D721Med (cell line): Measurements from ENCODE around the gene FDXR.
A peak's percentile ranks its signal among the peaks of the same experiment; 100 is the strongest.

Experiments
- DNase-seq: peaks from one replicate; pipeline ENCODE4 v3.0.0; 2011; ENCODE audit warnings: low spot score; ENCODE audit not compliant: insufficient read length
- FAIRE-seq: peaks from 2 replicates; lab custom pipeline; 2011; peaks lifted over from hg19 to GRCh38; lab: Jason Lieb, UNC
- TF ChIP-seq, protein P1 (sequence below): IDR thresholded peaks from 2 replicates; pipeline ENCODE4 v1.5.1; 2012; ENCODE audit warnings: mild to moderate bottlenecking, control low read depth; ENCODE audit not compliant: insufficient read depth; ENCODE audit errors: missing control alignments

Gene FDXR

DNA sequence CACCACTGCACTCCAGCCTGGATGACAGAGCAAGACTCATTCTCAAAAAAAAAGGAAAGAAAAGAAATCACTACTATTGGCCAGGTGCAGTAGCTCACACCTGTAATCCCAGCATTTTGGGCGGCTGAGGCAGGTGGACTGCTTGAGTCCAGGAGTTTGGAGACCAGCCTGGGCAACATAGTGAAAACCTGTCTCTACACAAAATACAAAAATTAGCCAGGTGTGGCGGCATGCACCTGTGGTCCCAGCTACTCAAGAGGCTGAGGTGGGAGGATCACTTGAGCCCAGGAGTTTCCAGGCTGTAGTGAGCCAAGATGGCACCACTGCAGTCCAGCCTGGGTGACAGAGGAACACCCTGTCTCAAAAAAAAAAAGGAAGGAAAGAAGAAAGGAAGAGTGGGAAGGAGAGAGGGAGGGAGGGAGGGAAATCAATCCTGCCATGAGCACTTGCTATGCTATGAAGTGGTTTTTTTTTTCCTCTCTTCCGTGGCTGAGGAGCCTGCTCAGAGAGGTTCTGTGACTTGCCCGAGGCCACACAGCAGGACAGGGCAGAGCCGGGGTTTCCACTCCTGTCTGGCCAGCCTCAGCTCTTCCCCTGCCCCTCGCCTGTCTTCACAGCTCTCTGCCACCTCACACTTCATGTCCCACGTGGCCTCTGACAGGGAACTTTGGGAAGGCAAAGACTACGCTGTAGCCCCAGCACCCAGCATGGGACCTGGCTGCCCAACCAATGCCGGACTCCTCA is 24.0 kb downstream of the FDXR start:
- DNase-seq: no peak
- TF ChIP-seq, protein P1, sequence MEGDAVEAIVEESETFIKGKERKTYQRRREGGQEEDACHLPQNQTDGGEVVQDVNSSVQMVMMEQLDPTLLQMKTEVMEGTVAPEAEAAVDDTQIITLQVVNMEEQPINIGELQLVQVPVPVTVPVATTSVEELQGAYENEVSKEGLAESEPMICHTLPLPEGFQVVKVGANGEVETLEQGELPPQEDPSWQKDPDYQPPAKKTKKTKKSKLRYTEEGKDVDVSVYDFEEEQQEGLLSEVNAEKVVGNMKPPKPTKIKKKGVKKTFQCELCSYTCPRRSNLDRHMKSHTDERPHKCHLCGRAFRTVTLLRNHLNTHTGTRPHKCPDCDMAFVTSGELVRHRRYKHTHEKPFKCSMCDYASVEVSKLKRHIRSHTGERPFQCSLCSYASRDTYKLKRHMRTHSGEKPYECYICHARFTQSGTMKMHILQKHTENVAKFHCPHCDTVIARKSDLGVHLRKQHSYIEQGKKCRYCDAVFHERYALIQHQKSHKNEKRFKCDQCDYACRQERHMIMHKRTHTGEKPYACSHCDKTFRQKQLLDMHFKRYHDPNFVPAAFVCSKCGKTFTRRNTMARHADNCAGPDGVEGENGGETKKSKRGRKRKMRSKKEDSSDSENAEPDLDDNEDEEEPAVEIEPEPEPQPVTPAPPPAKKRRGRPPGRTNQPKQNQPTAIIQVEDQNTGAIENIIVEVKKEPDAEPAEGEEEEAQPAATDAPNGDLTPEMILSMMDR: no peak
- no peak for FAIRE-seq

DNA sequence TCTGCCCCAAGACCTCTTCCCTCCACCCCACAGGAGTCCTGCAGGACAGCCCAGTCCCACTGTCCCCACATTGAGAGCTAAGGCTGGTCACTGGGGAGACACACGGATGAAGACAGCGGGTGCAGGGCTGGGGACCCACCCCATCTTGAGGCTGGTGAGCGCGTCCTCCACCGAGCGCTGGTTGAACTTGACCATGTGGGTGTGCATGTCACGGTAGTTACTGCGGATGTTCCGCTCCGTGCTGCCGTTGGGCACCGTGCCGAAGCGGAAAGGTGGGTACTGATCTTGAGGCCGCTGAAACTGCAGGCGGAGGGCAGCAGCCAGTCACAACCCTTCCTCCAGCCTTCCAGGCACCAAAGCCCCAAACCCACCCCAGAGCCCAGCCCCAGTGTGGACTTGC is 26.2 kb downstream of the FDXR start:
- DNase-seq (no peak), FAIRE-seq (no peak)
- TF ChIP-seq, protein P1: no peak

DNA sequence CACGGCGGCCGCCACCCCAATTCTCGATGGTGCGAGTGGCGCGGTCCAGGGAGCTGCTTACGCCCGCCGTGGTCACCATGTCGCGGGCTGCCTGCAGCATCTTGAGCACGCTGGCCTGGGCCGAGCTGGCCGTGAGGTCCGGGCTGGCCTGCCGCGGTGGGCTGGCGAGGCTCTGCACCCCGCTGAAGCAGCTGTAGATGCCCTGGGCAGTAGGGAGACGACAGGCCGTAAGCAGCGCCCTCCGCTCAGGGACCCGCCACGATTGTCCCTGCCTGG is 29.5 kb downstream of the FDXR start:
- TF ChIP-seq, protein P1: no peak

DNA sequence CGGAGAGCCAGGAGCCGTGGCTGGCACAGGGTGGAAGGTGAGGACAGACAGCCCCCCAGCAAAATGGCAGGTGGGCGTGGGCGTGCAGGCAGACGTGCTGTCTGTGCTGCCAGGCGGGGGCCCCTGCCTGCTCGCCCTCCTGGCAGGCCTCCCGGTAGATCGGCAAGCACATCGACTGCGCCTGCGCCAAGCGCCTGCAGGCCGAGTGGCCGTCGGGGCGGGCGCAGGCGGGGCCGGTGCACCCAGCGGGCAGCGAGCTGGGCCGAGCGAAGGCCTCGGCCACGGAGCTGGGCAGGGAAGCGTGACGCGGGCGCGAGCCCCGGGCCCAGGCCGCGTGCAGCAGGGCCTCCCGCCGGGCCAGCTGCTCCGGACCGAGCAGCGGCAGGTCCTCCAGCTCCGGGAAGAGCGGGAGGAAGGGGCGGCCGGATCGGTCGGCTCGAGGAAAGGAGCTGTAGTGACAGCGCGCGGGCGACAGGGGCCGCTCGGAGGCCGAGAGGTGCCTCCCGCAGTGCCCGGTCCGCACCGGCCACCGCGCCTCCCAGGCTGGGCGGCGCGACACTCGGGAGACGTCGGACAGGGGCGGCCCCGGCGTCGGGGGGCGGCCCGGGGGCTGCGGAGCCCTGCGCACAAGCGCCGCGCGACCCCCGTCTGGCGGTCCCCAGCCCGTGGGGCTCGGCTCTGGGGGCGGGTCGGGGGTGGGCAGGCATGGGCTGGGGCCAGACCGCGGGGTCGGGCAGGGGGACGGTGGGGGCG is 30.0 kb downstream of the FDXR start:
- DNase-seq (peak; percentile 91), FAIRE-seq (no peak)
- TF ChIP-seq, protein P1: peak; percentile 53

More for the DNA sequence above, 29.5 kb downstream of the FDXR start:
- DNase-seq (no peak), FAIRE-seq (no peak)

DNA sequence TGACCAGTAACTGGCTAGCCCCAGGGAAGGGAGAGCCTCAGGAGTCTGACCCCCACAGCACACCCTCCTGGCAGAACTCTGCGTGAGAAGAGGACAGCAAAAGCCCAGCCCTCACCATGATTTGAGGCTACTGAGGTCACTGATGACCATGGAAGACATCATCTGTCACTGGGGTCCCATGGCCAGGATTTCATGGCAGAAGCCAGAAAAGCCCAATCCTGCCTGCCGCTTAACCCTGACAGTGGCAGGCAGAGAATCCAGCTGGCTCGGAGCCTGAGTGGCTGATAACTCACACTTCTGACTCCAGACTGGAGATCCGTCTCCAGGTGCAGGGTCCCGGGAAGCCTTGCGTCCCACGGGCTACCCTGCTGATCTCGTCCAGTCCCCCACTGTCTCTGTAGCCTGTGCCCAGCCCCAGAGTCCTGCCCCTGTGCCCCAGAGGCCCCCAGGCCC is 30.6 kb downstream of the FDXR start:
- FAIRE-seq (no peak), DNase-seq (no peak)
- TF ChIP-seq, protein P1: no peak

DNA sequence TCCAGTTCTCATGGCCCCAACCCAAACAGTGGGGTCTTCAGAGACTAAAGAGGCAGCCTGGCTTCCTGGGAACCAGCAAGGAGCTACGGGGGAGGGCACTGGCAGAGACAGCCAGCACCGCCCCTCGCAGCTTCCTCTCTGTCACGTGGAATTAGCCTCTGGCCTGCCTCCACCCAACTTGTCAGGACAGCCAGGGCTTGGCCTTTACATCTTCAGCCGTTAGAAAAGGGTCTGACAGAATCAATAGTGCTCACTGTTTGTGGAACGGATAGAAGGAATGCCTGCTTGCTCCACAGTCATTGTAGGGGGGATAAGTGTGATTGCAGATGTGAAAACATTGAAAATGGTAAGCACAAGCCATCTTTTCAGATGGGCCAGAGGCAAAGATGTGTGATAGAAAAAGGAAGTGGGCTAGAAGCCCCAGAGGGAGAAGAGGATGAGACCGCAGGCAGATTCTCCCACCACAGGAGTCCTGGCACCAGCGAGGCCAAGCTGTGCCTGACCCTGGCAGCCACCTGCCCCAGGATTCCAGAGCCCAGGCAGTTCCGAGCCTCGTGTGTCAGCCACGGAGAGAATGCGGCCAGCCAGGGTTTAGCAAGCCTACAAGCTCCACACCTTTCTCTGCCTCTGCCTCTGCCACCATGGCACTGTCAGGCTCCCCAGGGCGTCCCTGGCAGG is 31.7 kb downstream of the FDXR start:
- FAIRE-seq: no peak
- no peak for DNase-seq
- TF ChIP-seq, protein P1: no peak
